Measurements from ENCODE around the gene TBL1X.

- TF ChIP-seq POLR2A (IDR thresholded peaks at IDR 0.05) (no peak), POLR2AphosphoS5 (IDR thresholded peaks at IDR 0.05) (no peak), EP300 (IDR thresholded peaks at IDR 0.05) (no peak)
- TF ChIP-seq, protein P1, sequence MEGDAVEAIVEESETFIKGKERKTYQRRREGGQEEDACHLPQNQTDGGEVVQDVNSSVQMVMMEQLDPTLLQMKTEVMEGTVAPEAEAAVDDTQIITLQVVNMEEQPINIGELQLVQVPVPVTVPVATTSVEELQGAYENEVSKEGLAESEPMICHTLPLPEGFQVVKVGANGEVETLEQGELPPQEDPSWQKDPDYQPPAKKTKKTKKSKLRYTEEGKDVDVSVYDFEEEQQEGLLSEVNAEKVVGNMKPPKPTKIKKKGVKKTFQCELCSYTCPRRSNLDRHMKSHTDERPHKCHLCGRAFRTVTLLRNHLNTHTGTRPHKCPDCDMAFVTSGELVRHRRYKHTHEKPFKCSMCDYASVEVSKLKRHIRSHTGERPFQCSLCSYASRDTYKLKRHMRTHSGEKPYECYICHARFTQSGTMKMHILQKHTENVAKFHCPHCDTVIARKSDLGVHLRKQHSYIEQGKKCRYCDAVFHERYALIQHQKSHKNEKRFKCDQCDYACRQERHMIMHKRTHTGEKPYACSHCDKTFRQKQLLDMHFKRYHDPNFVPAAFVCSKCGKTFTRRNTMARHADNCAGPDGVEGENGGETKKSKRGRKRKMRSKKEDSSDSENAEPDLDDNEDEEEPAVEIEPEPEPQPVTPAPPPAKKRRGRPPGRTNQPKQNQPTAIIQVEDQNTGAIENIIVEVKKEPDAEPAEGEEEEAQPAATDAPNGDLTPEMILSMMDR (IDR thresholded peaks at IDR 0.05) = no peak
These were observed 132.6 kb downstream of the TBL1X start for GRCh38 chrX:9597361-9598035.

All from stomach (tissue), 4 donors.